ENCODE data around the gene CACNA1H.

CACNA1H gene

GRCh38 chr16:1158456-1159324 is 5.8 kb downstream of the CACNA1H start:
- DNase-seq (ENCODE audit: low read depth), result no peak

DNA sequence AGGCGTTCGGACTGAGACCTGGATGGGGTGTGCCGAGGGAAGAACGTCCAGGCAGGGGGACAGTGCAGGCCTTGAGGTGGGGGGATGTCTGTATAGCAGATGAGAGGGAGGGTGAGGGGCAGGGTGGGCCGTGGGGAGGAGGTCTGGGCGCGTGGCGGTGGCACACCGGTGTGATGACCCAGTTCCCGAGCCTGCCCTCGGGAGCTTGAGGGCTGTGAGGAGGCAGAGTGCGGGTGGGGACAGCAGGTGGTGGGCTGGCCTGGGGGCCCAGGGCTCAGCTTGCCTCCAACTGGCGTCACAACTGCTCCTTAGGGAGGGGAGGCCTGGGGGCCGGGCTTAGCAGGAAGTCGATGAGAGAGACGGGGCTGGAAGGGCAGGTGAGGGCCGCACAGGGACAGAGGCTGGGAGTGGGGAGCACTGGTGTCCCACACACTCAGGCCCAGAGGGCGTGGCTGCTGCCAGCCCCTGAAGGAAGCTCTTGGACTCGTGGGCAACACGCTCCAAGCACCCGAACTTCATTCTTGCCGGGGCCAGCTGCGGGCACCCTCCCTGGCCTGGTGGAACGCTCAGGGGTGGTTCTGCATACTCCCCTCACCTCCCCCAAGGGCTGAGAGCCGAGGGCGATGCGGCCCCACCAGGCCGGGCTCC is 6.5 kb downstream of the CACNA1H start:
- no peak for DNase-seq (ENCODE audit: low read depth)

GRCh38 chr16:1159973-1160772 is 7.3 kb downstream of the CACNA1H start:
- DNase-seq (ENCODE audit: low read depth), result no peak

DNA sequence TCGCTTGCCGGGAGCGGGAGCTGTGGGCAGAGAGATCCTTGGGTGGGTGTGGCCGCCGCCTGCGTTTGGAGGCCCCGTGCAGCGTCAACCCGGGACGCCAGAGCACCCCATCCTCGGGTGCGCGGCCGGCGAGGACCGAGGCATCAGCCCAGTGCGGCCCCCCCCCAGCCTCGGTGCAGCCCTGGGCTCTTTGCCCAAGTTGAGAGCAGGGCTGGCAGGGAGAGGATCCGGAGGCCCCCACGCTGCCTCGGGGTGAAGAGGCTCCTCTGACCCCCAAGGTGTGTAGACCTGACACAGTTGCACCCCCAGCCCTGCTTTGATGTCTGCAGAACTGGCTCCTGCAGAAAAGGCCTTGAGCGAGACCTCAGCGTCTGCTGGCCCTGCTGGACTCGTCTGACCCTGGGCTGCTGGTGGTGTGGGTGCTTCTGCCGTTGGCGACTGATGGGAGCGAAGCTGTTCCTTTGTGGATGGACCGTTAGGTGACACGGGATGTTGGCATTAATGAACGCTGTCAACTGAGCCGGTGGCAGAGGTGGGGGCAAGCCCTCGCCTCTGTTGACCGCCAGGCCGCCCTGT is 8.0 kb downstream of the CACNA1H start:
- no peak for DNase-seq (ENCODE audit: low read depth)

GRCh38 chr16:1162701-1163566 is 10.0 kb downstream of the CACNA1H start:
- DNase-seq (ENCODE audit: low read depth), result no peak

GRCh38 chr16:1163567-1164055 is 10.7 kb downstream of the CACNA1H start:
- no peak for DNase-seq (ENCODE audit: low read depth)

DNA sequence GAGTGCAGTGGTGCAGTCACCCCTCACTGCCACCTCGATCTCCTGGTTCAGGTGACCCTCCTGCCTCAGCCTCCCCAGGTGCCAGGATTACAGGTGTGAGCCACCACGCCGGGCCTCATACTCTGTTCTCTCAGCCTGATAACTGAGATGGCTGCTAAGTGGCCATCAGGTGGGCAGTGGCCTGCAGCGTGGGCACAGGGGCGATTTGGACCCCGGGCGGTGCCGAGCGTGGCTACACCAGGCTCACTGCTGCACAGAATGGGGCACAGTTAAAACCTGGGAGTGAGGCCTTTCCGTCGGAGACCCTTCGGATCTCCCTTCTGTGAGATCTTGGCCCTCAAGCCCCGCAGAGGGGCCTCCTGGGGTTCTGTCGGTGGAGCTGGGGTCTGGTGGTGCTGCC is 11.5 kb downstream of the CACNA1H start:
- no peak for DNase-seq (ENCODE audit: low read depth)

DNA sequence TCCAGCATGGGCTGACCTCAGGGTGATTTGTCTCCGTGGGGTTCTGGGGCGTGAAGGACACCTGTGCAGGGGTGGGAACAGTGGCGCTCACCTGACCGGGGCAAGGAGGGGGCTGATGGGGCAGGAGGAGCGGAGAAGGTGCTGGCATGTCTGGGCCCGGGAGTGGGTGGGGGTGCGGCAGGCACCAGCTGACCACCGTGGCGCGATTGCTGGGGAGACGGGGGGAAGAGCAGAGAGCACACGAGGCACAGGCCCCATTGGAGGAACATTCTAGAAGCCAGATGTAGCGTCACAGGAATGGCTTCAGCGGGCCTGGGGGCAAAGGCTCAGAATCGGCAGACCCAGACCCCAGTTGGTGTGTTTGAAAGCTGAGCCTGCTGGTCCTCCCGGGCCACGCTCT is 12.1 kb downstream of the CACNA1H start:
- DNase-seq (ENCODE audit: low read depth), result no peak

- no peak for DNase-seq (ENCODE audit: low read depth)
These were observed 12.6 kb downstream of the CACNA1H start for GRCh38 chr16:1165511-1165910.

DNA sequence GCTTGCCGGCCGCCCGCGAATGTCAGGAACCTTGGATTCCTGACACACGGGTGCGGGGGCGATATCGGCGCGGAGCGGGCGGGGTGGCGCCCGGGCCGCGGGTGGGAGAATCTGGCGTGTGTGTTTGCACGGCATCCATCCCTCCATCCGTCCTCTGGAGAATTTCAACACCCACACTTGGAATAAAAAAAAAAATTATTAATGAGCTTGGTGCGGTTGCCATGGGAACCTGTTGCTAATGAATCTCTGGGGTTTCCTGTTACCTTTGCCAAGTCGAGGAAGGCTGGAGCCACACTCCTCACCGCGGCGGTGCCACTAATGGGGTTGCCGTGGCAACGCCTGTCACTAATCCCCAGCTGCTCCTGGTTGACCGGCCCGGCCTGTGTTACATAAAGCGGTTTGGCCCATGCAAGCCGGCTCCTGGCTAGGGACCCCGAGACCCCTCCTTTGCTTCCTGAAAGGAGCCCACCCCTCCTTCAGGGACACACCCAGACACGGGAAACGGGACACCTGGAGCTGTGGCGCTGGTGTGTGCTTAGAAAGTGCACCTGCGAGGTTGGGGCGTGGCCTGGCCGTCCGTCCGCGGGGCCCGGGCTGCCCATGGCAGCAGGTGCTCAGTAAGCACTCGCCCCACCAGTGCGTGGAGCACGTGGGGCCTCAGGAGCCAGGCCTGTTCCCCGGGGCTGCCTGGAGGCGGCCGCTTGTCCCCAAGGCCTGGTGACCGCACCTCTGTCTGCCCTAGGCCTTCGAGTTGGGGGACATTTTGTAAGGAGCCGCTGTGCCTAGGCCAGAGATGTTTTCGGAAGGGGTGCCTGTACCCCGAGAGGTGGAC is 14.6 kb downstream of the CACNA1H start:
- DNase-seq (ENCODE audit: low read depth), result no peak

GRCh38 chr16:1168837-1169236 is 15.9 kb downstream of the CACNA1H start:
- DNase-seq (ENCODE audit: low read depth), result no peak

DNA sequence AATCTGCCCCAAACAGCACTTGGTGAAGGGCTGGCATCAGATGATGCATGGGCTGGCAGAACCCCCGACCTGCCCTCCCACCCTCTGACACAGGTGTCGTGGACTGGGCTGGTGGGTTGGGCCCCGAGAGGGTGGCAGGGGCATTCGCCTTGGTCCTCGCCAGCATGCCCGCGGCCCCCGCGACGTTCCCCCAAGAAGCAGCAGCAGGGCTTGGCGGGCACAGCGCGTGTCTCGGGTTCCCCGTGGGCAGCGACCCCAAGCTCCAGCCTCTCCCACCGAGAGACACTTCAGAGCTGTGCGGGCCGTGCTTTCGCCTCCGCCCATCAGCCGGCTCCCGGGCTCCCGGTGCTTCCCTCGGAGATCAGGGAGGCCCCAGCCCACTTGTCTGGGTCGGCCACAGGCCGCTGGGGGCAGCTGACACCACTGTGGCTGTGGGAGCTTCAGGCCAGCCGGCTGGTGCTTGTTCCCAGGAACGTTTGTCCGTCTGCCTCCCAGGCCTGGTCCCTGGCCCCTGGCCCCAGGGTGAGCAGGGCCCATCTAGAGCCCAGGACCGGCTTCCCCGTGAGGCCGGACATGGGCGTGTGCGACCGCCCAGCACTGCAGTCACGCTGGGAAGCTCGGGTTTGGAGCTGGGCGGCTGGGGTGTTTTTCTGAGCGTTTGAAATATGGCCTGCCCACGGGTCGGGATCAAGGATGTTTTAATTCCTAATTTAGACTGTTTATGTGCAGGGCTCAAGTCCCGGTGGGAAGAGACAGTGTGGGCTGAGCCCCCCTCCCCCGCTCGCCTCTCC is 16.6 kb downstream of the CACNA1H start:
- DNase-seq (ENCODE audit: low read depth), result no peak

DNA sequence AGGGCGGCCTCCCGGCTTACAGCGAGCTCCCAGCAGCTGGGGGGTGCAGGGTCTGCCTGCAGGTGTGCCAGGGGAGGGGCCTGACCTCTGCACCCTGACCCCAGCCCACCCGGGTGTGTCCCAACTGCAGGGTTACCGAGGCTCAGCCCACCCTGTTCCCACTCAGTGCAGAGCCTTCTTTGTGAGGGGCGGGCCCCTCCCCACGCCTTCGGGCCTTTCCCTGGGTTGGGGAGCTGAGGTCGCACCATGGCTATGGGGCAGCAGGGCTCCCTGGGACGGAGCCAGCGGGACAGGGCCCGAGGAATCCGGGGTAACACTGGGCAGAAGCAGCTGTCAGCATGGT is 17.1 kb downstream of the CACNA1H start:
- no peak for DNase-seq (ENCODE audit: low read depth)

DNA sequence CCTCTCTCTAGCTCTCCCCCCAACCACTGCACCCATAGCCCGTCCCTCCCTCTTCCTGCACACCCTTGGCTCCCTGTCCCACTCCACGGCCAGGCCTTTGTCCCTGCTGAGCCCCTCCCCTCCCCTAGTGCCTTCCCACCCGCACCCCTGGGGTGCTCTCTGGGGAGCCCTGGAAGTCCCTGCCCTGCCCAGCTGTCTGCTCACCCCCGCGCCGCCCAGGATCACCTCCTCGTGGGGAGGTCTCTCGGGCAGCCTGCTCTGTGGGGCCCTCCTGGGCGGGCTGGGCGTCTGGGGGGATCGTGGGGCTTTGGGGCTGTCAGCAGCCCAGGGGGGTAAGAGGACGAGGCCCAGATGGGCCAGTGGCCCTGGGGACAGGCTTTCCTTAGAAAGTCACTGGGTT is 18.1 kb downstream of the CACNA1H start:
- DNase-seq (ENCODE audit: low read depth), result no peak

GRCh38 chr16:1171854-1172428 is 19.0 kb downstream of the CACNA1H start:
- DNase-seq (ENCODE audit: low read depth), result no peak

GRCh38 chr16:1172651-1173050 is 19.7 kb downstream of the CACNA1H start:
- DNase-seq (ENCODE audit: low read depth), result no peak

DNA sequence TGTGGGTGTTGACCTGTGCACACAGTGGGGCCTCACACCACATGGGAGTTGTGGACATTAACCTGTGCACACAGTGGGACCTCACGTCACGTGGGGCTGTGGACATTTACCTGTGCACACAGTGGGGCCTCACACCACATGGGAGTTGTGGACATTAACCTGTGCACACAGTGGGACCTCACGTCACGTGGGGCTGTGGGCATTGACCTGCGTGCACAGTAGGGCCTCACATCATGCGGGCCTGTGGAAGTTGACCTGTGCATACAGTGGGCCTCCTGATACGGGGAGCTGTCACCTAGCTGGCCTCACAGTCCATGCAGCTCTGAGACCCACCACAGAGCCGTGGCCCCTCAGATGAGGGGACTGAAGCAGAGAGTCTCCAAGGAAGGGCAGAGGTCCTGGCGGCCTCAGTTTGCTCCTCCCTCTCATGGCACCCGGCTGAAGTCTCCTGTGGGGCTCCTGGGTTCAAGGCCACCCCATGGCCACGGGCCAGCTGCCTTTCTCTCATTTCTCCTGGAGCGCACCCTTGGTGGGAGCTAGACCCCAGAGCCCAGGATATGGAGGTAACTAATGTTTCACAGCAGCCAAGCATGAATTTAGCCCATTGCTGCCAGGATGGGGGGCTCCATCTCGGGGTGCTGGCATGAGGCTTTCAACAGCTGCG is 21.0 kb downstream of the CACNA1H start:
- no peak for DNase-seq (ENCODE audit: low read depth)

DNA sequence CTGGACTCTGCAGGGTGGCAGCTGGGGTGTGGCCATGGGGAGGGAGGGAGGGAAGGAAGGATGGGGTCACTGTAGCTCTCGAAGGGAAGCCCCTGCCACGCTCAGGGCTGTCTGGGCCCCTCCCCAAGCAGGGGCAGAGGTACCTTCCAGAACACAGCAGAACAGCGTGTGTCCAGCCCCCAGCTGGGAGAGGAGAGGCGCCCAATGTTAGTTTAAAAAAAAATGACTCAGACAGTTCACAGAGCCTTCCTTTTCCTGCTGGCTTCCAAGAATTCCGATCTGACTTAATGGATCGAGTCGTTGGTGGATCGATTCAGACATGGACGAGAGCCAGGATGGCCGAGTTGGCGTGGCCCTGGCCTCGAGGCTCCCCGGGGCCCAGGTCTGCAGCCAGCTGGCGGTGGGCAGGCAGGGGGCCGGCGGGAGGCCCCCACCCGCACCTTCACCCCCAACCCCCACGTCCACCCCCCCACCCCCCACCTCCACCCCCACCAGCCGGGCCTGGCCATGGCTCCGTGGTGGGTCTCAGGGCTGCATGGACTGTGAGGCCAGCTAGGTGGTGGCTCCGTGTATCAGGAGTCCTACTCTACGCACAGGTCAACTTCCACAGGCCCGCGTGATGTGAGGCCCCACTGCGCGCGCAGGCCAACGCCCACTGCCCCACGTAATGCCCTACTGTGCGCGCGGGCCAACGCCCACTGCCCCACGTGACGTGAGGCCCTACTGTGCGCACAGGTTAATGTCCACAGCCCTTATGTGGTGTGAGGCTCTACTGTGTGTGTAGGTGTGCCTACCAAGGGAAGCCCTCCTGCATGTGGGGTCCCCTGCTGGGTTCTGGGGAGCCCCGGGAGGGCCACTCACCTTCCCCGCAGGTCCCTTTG is 21.8 kb downstream of the CACNA1H start:
- no peak for DNase-seq (ENCODE audit: low read depth)
